T-helper 2 cell (primary cell): ENCODE data around the gene ZNF555.

Source experiments
- DNase-seq, 5 experiments: peaks; one replicate each; pipeline versions ENCODE4 v3.0.0 to v3.0.0-alpha.2; 2012 to 2022

Gene ZNF555

GRCh38 chr19:2827022-2827421, 14.3 kb upstream of the ZNF555 start:
- no peak for DNase-seq

- DNase-seq = no peak
These were observed 13.3 kb upstream of the ZNF555 start for GRCh38 chr19:2827840-2828489.

GRCh38 chr19:2834294-2834871, 6.9 kb upstream of the ZNF555 start:
- DNase-seq = no peak

- no peak for DNase-seq
These were observed 3.8 kb upstream of the ZNF555 start for GRCh38 chr19:2837430-2837829.

- DNase-seq = no peak
These were observed 740 bp downstream of the ZNF555 start for GRCh38 chr19:2841855-2842574.

GRCh38 chr19:2845107-2845506, 3.8 kb downstream of the ZNF555 start:
- DNase-seq = no peak

- no peak for DNase-seq
These were observed 5.1 kb downstream of the ZNF555 start for GRCh38 chr19:2846180-2846894.

- no peak for DNase-seq
These were observed 6.2 kb downstream of the ZNF555 start for GRCh38 chr19:2847507-2847906.

- no peak for DNase-seq
These were observed 7.3 kb downstream of the ZNF555 start for GRCh38 chr19:2848616-2849015.

GRCh38 chr19:2850256-2850925, 9.1 kb downstream of the ZNF555 start:
- no peak for DNase-seq

GRCh38 chr19:2852598-2852997, 11.3 kb downstream of the ZNF555 start:
- DNase-seq = no peak

- no peak for DNase-seq
These were observed 11.8 kb downstream of the ZNF555 start for GRCh38 chr19:2853015-2853606.

- DNase-seq = no peak
These were observed 13.6 kb downstream of the ZNF555 start for GRCh38 chr19:2854849-2855248.

GRCh38 chr19:2856457-2857050, 15.3 kb downstream of the ZNF555 start:
- DNase-seq = peak in 1 of 5 experiments; percentile 37

- DNase-seq = no peak
These were observed 17.6 kb downstream of the ZNF555 start for GRCh38 chr19:2858864-2859263.

GRCh38 chr19:2863816-2864215, 22.5 kb downstream of the ZNF555 start:
- no peak for DNase-seq

GRCh38 chr19:2865334-2866100, 24.2 kb downstream of the ZNF555 start:
- DNase-seq = no peak

GRCh38 chr19:2866495-2867024, 25.3 kb downstream of the ZNF555 start:
- no peak for DNase-seq

- DNase-seq = no peak
These were observed 26.0 kb downstream of the ZNF555 start, which contains the start of gene ZNF556 for GRCh38 chr19:2867025-2867991. Gene ZNF556 (plus strand): TSS chr19:2867335. CDS start chr19:2867422, 87 bp downstream.

- DNase-seq = no peak
These were observed 28.3 kb downstream of the ZNF555 start for GRCh38 chr19:2869618-2870017.
